Loucy (cell line): ENCODE results near the gene LBHD2.

Source experiments
- EZH2phosphoT487 ChIP-seq: fragments of 200-600 bp; IDR thresholded peaks from 2 replicates; pipeline ENCODE4 v1.6.1; 2018; ENCODE audit warnings: antibody characterized with exemption, mild to moderate bottlenecking, moderate library complexity, borderline replicate concordance
- TF ChIP-seq, protein P1 (sequence below): fragments of 200-600 bp; sonication (generic); conservative IDR thresholded peaks from 2 replicates; pipeline ENCODE4 v1.5.1; 2014; ENCODE audit warnings: mild to moderate bottlenecking, antibody characterized with exemption, low read length

DNA sequence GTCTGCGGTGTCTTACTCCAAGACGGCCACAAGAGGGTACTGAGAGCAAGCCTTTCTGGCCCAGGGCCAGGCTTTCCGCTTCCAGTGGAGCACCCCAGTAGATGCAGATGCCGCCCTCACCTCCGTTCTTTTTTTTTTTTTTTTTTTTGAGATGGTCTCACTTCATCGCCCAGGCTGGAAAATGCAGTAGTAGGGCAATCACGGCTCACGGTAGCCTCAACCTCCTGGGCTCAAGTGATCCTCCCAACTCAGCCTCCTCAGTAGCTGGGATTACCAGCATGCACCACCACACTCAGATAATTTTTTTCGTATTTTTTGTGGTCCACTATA is 5.6 kb upstream of the LBHD2 start:
- TF ChIP-seq, protein P1, sequence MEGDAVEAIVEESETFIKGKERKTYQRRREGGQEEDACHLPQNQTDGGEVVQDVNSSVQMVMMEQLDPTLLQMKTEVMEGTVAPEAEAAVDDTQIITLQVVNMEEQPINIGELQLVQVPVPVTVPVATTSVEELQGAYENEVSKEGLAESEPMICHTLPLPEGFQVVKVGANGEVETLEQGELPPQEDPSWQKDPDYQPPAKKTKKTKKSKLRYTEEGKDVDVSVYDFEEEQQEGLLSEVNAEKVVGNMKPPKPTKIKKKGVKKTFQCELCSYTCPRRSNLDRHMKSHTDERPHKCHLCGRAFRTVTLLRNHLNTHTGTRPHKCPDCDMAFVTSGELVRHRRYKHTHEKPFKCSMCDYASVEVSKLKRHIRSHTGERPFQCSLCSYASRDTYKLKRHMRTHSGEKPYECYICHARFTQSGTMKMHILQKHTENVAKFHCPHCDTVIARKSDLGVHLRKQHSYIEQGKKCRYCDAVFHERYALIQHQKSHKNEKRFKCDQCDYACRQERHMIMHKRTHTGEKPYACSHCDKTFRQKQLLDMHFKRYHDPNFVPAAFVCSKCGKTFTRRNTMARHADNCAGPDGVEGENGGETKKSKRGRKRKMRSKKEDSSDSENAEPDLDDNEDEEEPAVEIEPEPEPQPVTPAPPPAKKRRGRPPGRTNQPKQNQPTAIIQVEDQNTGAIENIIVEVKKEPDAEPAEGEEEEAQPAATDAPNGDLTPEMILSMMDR = peak; percentile 70
- TF ChIP-seq EZH2phosphoT487 = no peak
